ENCODE results near the gene IL27RA.

DNA sequence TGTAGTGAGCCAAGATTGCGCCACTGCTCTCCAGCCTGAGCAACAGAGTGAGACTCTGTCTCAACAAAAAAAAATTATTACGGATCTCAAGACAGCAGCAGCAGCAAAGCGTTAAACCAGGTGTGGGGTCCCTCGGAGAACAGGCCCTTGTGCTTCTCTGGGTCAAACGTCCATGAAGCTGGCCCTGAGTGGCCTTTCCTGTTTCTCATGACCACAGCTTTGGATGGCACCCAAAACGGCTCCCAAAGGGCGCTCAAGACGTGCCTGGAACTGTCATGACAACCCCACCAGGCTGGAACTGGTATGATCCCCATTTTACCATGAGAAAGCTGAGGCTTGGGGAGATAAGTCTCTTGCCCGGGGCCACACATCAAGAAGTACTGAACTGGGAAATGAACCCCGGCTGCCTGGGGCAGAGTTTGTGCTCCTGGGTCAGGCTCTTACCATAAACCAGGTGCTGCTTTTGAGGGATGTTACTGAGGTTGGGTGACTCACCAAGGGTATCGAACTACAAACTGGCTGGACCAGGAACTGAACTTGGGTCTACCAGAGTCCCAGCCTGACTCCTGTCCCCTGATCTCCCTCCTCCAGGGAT is 70.6 kb downstream of the IL27RA start:
- TF ChIP-seq POLR2A (IDR thresholded peaks at IDR 0.05) (no peak), POLR2AphosphoS5 (IDR thresholded peaks at IDR 0.05) (no peak)
- TF ChIP-seq, protein P1, sequence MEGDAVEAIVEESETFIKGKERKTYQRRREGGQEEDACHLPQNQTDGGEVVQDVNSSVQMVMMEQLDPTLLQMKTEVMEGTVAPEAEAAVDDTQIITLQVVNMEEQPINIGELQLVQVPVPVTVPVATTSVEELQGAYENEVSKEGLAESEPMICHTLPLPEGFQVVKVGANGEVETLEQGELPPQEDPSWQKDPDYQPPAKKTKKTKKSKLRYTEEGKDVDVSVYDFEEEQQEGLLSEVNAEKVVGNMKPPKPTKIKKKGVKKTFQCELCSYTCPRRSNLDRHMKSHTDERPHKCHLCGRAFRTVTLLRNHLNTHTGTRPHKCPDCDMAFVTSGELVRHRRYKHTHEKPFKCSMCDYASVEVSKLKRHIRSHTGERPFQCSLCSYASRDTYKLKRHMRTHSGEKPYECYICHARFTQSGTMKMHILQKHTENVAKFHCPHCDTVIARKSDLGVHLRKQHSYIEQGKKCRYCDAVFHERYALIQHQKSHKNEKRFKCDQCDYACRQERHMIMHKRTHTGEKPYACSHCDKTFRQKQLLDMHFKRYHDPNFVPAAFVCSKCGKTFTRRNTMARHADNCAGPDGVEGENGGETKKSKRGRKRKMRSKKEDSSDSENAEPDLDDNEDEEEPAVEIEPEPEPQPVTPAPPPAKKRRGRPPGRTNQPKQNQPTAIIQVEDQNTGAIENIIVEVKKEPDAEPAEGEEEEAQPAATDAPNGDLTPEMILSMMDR (IDR thresholded peaks at IDR 0.05 in 8 of 11, conservative IDR thresholded peaks at IDR 0.05 in 3 of 11), result no peak
